WTC11 (cell line): Measurements from ENCODE around the gene CPO. TPM values are rescaled to one million over a fixed set of nuclear protein-coding genes. Genes with fewer than 3 reads are reported as not detected.
A peak's percentile ranks its signal among the peaks of the same experiment; 100 is the strongest.

ENCODE experiments used
- ATAC-seq: fragments of 200-7000 bp; cut with Tn5 transposase; 2 replicates; pipeline ENCODE4 v1.10.0; 2021; ENCODE audit warnings: mild to moderate bottlenecking, moderate library complexity
- CTCF ChIA-PET: fragments of 300-600 bp; sonication (Branson Sonifier 250); formaldehyde crosslinking; loops from one replicate; lab custom pipeline; 2021; ENCODE audit warnings: antibody characterized with exemption; lab: Charles Lee
- POLR2A ChIA-PET: fragments of 350-600 bp; sonication (Branson Sonifier 250); formaldehyde crosslinking; loops from one replicate; lab custom pipeline; 2021; ENCODE audit warnings: antibody characterized with exemption; lab: Charles Lee
- DNase-seq: peaks from one replicate; pipeline ENCODE4 v3.0.0; 2021; ENCODE audit warnings: low spot score
- H3K27ac Mint-ChIP-seq: 2 replicates; pipeline ENCODE4 v1.8.0; 2021; ENCODE audit warnings: mixed read lengths
- H3K27me3 Mint-ChIP-seq: 2 replicates; pipeline ENCODE4 v1.8.0; 2021; ENCODE audit warnings: low read depth, mild to moderate bottlenecking, moderate library complexity, mixed read lengths
- H3K36me3 Mint-ChIP-seq: 2 replicates; pipeline ENCODE4 v1.8.0; 2021; ENCODE audit warnings: mixed read lengths
- H3K4me1 Mint-ChIP-seq: 2 replicates; pipeline ENCODE4 v1.8.0; 2022; ENCODE audit warnings: mixed read lengths
- H3K4me3 Mint-ChIP-seq: 2 replicates; pipeline ENCODE4 v1.8.0; 2021; ENCODE audit warnings: mild to moderate bottlenecking, moderate library complexity, mixed read lengths
- H3K9me3 Mint-ChIP-seq: 2 replicates; pipeline ENCODE4 v1.8.0; 2021; ENCODE audit warnings: mixed read lengths
- CREB1 ChIP-seq: sonication (generic); formaldehyde crosslinking; IDR thresholded peaks from 2 replicates; pipeline ENCODE4 v1.8.0; 2023; ENCODE audit warnings: mild to moderate bottlenecking, missing genetic modification reagents
- ELF4 ChIP-seq: sonication (generic); formaldehyde crosslinking; IDR thresholded peaks from 2 replicates; pipeline ENCODE4 v1.8.1; 2022; ENCODE audit warnings: low read depth, mild to moderate bottlenecking, moderate library complexity, missing genetic modification reagents
- FOXJ3 ChIP-seq: sonication (generic); formaldehyde crosslinking; IDR thresholded peaks from 2 replicates; pipeline ENCODE4 v1.9.0; 2021; ENCODE audit warnings: missing genetic modification reagents, mild to moderate bottlenecking, borderline replicate concordance
- MXD4 ChIP-seq: fragments of 250-450 bp; sonication (Bioruptor Pico); IDR thresholded peaks from 2 replicates; pipeline ENCODE4 v1.8.0; 2021; ENCODE audit warnings: mild to moderate bottlenecking, moderate library complexity, borderline replicate concordance
- MYBL2 ChIP-seq: sonication (generic); formaldehyde crosslinking; IDR thresholded peaks from 2 replicates; pipeline ENCODE4 v1.8.1; 2023; ENCODE audit warnings: mild to moderate bottlenecking, moderate library complexity, missing genetic modification reagents
- NFE2L1 ChIP-seq: sonication (generic); formaldehyde crosslinking; IDR thresholded peaks from 2 replicates; pipeline ENCODE4 v1.8.1; 2023; ENCODE audit warnings: missing genetic modification reagents
- NR2C2 ChIP-seq: sonication (generic); formaldehyde crosslinking; IDR thresholded peaks from 2 replicates; pipeline ENCODE4 v1.8.0; 2022; ENCODE audit warnings: mild to moderate bottlenecking, missing genetic modification reagents
- OVOL2 ChIP-seq: fragments of 250-450 bp; sonication (Bioruptor Pico); IDR thresholded peaks from 2 replicates; pipeline ENCODE4 v1.9.0; 2021; ENCODE audit warnings: mild to moderate bottlenecking, borderline replicate concordance
- SMAD3 ChIP-seq: sonication (generic); formaldehyde crosslinking; IDR thresholded peaks from 2 replicates; pipeline ENCODE4 v1.8.0; 2022; ENCODE audit warnings: missing genetic modification reagents, mild to moderate bottlenecking, borderline replicate concordance
- SOX15 ChIP-seq: fragments of 250-450 bp; sonication (Bioruptor Pico); IDR thresholded peaks from 2 replicates; pipeline ENCODE4 v1.9.0; 2021; ENCODE audit warnings: mild to moderate bottlenecking
- ZBTB21 ChIP-seq: sonication (generic); formaldehyde crosslinking; IDR thresholded peaks from 2 replicates; pipeline ENCODE4 v1.8.1; 2023; ENCODE audit warnings: mild to moderate bottlenecking, missing genetic modification reagents, borderline replicate concordance
- ZNF317 ChIP-seq: sonication (generic); formaldehyde crosslinking; IDR thresholded peaks from 2 replicates; pipeline ENCODE4 v1.8.1; 2023; ENCODE audit warnings: low read depth, mild to moderate bottlenecking, moderate library complexity, missing genetic modification reagents, borderline replicate concordance
- ZNF396 ChIP-seq: fragments of 250-450 bp; sonication (Bioruptor Pico); IDR thresholded peaks from 2 replicates; pipeline ENCODE4 v1.8.0; 2021; ENCODE audit warnings: mild to moderate bottlenecking, moderate library complexity, borderline replicate concordance
- ZNF671 ChIP-seq: fragments of 250-450 bp; sonication (Bioruptor Pico); IDR thresholded peaks from 2 replicates; pipeline ENCODE4 v1.8.0; 2021; ENCODE audit warnings: mild to moderate bottlenecking
- total RNA-seq: library from RNA; stranded (reverse); gene quantifications from 3 replicates; pipeline ENCODE4 v1.2.3, GENCODE V29; 2021
- TF ChIP-seq, protein P1 (sequence below): sonication (generic); formaldehyde crosslinking; IDR thresholded peaks from 2 replicates; pipeline ENCODE4 v1.8.1; 2022; ENCODE audit warnings: low read depth, mild to moderate bottlenecking, moderate library complexity, missing genetic modification reagents, borderline replicate concordance
- TF ChIP-seq, protein P2 (sequence below): sonication (generic); formaldehyde crosslinking; IDR thresholded peaks from 2 replicates; pipeline ENCODE4 v1.8.1; 2022; ENCODE audit warnings: mild to moderate bottlenecking, missing genetic modification reagents, moderate library complexity, borderline replicate concordance
- TF ChIP-seq, protein P3 (sequence below): sonication (generic); formaldehyde crosslinking; IDR thresholded peaks from 2 replicates; pipeline ENCODE4 v1.8.1; 2023; ENCODE audit warnings: mild to moderate bottlenecking, missing genetic modification reagents
- TF ChIP-seq, protein P4 (sequence below): sonication (generic); formaldehyde crosslinking; conservative IDR thresholded peaks from 2 replicates; pipeline ENCODE4 v1.8.1; 2023; ENCODE audit warnings: mild to moderate bottlenecking, low read depth, missing genetic modification reagents, moderate library complexity
- TF ChIP-seq, protein P5 (sequence below): sonication (generic); formaldehyde crosslinking; IDR thresholded peaks from 2 replicates; pipeline ENCODE4 v1.8.0; 2022; ENCODE audit warnings: mild to moderate bottlenecking, missing genetic modification reagents

Gene CPO
- total RNA-seq, 1 experiment from 2014 or later = 1.2 TPM

DNA sequence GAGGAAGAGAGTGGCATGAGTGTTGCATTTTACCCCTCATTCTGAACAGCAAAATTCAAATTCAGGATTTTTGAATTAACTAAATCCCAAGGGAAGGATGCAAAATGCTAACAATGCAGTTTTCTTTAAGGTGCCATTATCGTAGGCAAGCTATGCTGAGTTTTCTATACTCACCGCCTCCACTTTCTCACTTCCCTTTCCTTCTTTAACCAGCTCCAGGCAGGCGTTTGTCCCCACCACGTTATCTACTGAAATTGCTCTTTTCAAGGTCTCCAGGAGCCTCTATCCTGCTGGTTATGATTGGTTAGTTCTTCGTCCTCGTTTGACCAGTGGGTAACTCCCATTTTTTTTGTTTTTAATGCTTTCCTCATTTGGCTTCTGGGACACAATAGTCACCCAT, 1.8 kb upstream of the CPO start:
- Mint-ChIP-seq H3K27ac (no peak overlapping the region), H3K36me3 (no peaks in the 10 kb centered on the region), H3K9me3 (peaks cover 5% of the 10 kb centered on the region; the same call in 1 of the 2 replicates), H3K4me1 (peaks cover 10% of the 10 kb centered on the region), H3K4me3 (no peak overlapping the region), H3K27me3 (no peaks in the 10 kb centered on the region)
- DNase-seq (no peak), ATAC-seq (no peak)
- CTCF ChIA-PET = no interaction called here
- POLR2A ChIA-PET = no interaction called here
- TF ChIP-seq FOXJ3 (CRISPR knock-in tag) (no peak), SOX15 (CRISPR knock-in tag) (no peak), MYBL2 (CRISPR knock-in tag) (no peak), ZBTB21 (CRISPR knock-in tag) (no peak)
- TF ChIP-seq, protein P1, sequence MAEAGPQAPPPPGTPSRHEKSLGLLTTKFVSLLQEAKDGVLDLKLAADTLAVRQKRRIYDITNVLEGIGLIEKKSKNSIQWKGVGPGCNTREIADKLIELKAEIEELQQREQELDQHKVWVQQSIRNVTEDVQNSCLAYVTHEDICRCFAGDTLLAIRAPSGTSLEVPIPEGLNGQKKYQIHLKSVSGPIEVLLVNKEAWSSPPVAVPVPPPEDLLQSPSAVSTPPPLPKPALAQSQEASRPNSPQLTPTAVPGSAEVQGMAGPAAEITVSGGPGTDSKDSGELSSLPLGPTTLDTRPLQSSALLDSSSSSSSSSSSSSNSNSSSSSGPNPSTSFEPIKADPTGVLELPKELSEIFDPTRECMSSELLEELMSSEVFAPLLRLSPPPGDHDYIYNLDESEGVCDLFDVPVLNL (CRISPR knock-in tag) = no peak
- TF ChIP-seq, all 79 proteins: peak for 0

DNA sequence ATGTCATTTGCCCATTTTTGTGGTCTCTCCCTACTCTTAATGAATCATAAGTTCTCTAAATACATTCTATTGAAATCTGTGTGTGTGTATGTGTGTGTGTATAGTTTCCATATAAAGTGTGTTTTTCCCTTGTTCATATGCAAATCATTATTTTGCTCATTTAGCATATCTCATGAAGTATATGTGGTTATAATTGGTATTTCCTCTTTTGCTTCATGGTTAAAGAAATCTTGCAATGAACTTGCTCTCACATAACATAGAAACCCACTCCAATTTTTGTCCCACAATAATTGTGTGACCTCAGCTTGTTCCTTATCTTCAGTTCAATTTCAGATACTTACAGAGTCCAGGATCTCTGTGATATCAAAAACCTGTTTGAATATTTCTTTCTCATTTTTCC, 1.2 kb downstream of the CPO start:
- CTCF ChIA-PET = no interaction called here
- Mint-ChIP-seq H3K36me3 (no peaks in the 10 kb centered on the region), H3K27me3 (no peaks in the 10 kb centered on the region), H3K4me1 (peaks cover 23% of the 10 kb centered on the region), H3K27ac (no peak overlapping the region), H3K9me3 (peaks cover 5% of the 10 kb centered on the region; the same call in 1 of the 2 replicates), H3K4me3 (no peak overlapping the region)
- POLR2A ChIA-PET = no interaction called here
- no peak for DNase-seq
- no peak for TF ChIP-seq ZNF671 (CRISPR knock-in tag)
- no peak for ATAC-seq

DNA sequence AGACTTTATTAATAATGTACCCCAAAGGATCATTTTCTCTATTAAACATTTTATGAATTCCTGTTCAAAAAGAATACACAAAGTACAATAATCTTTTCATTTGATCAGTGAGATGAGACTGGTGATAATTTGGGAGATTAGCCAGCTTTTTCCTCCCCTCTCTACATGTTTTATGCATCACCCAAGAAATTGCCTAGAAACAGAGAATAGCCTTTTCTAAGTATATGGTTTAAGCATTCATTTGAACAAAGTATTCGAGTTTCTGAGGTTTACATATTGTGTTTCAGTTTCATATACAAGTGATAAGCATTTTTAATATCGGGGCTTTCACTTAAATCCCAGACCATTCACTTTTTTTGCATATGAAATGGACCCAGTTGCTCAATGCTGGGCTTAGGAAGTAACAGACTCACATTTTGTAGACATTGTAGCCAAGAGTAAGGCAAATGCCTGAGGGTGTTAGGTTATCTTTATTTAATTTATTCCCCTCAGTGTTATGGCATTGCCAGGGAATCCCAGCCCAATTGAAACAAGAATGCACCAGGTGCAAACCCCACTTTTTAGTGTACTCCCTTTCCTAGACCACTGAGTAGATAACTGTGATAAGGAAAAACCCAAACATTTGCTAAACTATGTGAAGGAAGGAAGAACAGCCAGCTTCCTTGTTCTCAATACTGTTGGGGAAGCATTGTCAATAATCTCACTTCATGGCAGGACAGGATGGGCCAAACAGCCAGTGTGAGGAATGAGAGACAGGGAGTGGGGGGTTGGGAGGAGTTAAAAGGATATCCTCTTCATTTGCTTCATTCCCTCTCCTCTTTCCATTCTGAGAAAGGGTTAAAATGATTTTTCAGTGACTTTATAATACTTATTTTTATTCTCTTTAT, 3.5 kb downstream of the CPO start:
- Mint-ChIP-seq H3K36me3 (peaks cover 20% of the 10 kb centered on the region), H3K27me3 (no peaks in the 10 kb centered on the region; the same call in 1 of the 2 replicates), H3K27ac (peak overlapping the region; percentile 93), H3K9me3 (peaks cover 25% of the 10 kb centered on the region), H3K4me3 (no peak overlapping the region), H3K4me1 (peaks cover 19% of the 10 kb centered on the region)
- ChIA-PET CTCF (no interaction called here), POLR2A (no interaction called here)
- TF ChIP-seq FOXJ3 (CRISPR knock-in tag) (no peak), ZNF317 (no peak), ZNF671 (CRISPR knock-in tag) (no peak), ZNF396 (CRISPR knock-in tag) (no peak), NFE2L1 (CRISPR knock-in tag) (no peak), SMAD3 (no peak), OVOL2 (no peak), MXD4 (CRISPR knock-in tag) (no peak), ELF4 (CRISPR knock-in tag) (no peak), NR2C2 (CRISPR knock-in tag) (no peak), MYBL2 (CRISPR knock-in tag) (no peak), CREB1 (no peak)
- TF ChIP-seq, protein P2, sequence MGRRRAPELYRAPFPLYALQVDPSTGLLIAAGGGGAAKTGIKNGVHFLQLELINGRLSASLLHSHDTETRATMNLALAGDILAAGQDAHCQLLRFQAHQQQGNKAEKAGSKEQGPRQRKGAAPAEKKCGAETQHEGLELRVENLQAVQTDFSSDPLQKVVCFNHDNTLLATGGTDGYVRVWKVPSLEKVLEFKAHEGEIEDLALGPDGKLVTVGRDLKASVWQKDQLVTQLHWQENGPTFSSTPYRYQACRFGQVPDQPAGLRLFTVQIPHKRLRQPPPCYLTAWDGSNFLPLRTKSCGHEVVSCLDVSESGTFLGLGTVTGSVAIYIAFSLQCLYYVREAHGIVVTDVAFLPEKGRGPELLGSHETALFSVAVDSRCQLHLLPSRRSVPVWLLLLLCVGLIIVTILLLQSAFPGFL = no peak
- TF ChIP-seq, protein P3, sequence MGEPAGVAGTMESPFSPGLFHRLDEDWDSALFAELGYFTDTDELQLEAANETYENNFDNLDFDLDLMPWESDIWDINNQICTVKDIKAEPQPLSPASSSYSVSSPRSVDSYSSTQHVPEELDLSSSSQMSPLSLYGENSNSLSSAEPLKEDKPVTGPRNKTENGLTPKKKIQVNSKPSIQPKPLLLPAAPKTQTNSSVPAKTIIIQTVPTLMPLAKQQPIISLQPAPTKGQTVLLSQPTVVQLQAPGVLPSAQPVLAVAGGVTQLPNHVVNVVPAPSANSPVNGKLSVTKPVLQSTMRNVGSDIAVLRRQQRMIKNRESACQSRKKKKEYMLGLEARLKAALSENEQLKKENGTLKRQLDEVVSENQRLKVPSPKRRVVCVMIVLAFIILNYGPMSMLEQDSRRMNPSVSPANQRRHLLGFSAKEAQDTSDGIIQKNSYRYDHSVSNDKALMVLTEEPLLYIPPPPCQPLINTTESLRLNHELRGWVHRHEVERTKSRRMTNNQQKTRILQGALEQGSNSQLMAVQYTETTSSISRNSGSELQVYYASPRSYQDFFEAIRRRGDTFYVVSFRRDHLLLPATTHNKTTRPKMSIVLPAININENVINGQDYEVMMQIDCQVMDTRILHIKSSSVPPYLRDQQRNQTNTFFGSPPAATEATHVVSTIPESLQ (CRISPR knock-in tag) = no peak
- TF ChIP-seq, protein P4, sequence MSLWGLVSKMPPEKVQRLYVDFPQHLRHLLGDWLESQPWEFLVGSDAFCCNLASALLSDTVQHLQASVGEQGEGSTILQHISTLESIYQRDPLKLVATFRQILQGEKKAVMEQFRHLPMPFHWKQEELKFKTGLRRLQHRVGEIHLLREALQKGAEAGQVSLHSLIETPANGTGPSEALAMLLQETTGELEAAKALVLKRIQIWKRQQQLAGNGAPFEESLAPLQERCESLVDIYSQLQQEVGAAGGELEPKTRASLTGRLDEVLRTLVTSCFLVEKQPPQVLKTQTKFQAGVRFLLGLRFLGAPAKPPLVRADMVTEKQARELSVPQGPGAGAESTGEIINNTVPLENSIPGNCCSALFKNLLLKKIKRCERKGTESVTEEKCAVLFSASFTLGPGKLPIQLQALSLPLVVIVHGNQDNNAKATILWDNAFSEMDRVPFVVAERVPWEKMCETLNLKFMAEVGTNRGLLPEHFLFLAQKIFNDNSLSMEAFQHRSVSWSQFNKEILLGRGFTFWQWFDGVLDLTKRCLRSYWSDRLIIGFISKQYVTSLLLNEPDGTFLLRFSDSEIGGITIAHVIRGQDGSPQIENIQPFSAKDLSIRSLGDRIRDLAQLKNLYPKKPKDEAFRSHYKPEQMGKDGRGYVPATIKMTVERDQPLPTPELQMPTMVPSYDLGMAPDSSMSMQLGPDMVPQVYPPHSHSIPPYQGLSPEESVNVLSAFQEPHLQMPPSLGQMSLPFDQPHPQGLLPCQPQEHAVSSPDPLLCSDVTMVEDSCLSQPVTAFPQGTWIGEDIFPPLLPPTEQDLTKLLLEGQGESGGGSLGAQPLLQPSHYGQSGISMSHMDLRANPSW (CRISPR knock-in tag) = no peak
- TF ChIP-seq, protein P5, sequence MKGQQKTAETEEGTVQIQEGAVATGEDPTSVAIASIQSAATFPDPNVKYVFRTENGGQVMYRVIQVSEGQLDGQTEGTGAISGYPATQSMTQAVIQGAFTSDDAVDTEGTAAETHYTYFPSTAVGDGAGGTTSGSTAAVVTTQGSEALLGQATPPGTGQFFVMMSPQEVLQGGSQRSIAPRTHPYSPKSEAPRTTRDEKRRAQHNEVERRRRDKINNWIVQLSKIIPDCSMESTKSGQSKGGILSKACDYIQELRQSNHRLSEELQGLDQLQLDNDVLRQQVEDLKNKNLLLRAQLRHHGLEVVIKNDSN (CRISPR knock-in tag) = no peak
- no peak for DNase-seq
- ATAC-seq = peak; percentile 90
